HCT116 (cell line): ENCODE data around the gene RASGRF2. TPM values are rescaled to one million over a fixed set of nuclear protein-coding genes. Genes with fewer than 3 reads are reported as not detected.
A peak's percentile ranks its signal among the peaks of the same experiment; 100 is the strongest.

ENCODE experiments used
- ATAC-seq: fragments of 200-7000 bp; cut with Tn5 transposase; 2 replicates; pipeline ENCODE4 v1.9.1; 2020; ENCODE audit warnings: mild to moderate bottlenecking, moderate library complexity
- BruUV-seq: library from RNA; stranded (reverse); fragments of 400-500 nt; replicated peaks from 2 replicates; lab custom pipeline; 2021; lab: Mats Ljungman, UMichigan
- CTCF ChIA-PET: fragments of 300-600 bp; sonication (Branson Sonifier 250); formaldehyde crosslinking; loops from one replicate; lab custom pipeline; 2021; ENCODE audit warnings: antibody characterized with exemption; lab: Charles Lee
- POLR2A ChIA-PET: fragments of 300-600, 350-600 bp; sonication (Branson Sonifier 250); formaldehyde crosslinking; loops from one replicate; lab custom pipeline; 2021; ENCODE audit warnings: antibody characterized with exemption; lab: Charles Lee
- RAD21 ChIA-PET, 2 experiments: fragments of 300-600 bp; sonication (Branson Sonifier 250); formaldehyde crosslinking; loops; one replicate each; lab custom pipeline; 2023; ENCODE audit warnings: low total read pairs in 2 of 2; ENCODE audit not compliant: uncharacterized antibody in 2 of 2, unreplicated experiment in 2 of 2, low non-redundant PET in 1 of 2; lab: Charles Lee
- DNase-seq: peaks from one replicate; pipeline ENCODE4 v3.0.0-alpha.2; 2010; ENCODE audit warnings: low read depth, low spot score
- H2AFZ ChIP-seq: fragments of 200-600 bp; shearing (Covaris generic), sonication (generic); 2 replicates; pipeline ENCODE4 v1.6.1; 2017; ENCODE audit warnings: low read depth, mixed run types, mixed read lengths, antibody characterized with exemption, low read length; ENCODE audit not compliant: poor library complexity, severe bottlenecking
- H3K27ac ChIP-seq: 2 replicates; pipeline ENCODE4 v1.5.1; 2012; ENCODE audit warnings: low read depth, low read length
- H3K27me3 ChIP-seq: fragments of 200-600 bp; sonication (generic); 2 replicates; pipeline ENCODE4 v1.6.1; 2016; ENCODE audit warnings: mixed run types, low read length, mixed read lengths; ENCODE audit not compliant: insufficient read depth
- H3K36me3 ChIP-seq, 2 experiments: fragments of 200-500 bp in 1 of 2; fragments of 200-600 bp in 1 of 2; sonication (Bioruptor generic) in 1 of 2; sonication (generic) in 1 of 2; 2 replicates each; pipeline versions ENCODE4 v1.5.1 to v1.6.1; 2014 to 2016; ENCODE audit warnings: low read length in 2 of 2, inconsistent platforms in 1 of 2, mixed read lengths in 1 of 2, mixed run types in 1 of 2; ENCODE audit not compliant: insufficient read depth in 2 of 2, control insufficient read depth in 1 of 2
- H3K4me1 ChIP-seq, 2 experiments: fragments of 200-600 bp in 1 of 2; sonication (generic) in 1 of 2; 2 replicates each; pipeline versions ENCODE4 v1.5.1 to v1.6.1; 2012 to 2017; ENCODE audit warnings: low read length in 2 of 2, inconsistent platforms in 1 of 2, mild to moderate bottlenecking in 1 of 2, mixed read lengths in 1 of 2, mixed run types in 1 of 2, moderate library complexity in 1 of 2; ENCODE audit not compliant: insufficient read depth in 2 of 2, control insufficient read depth in 1 of 2
- H3K4me2 ChIP-seq: fragments of 200-600 bp; sonication (generic); 2 replicates; pipeline ENCODE4 v1.6.1; 2017; ENCODE audit warnings: mixed run types, low read length, mixed read lengths
- H3K4me3 ChIP-seq, 2 experiments: fragments of 200-600 bp in 1 of 2; sonication (generic) in 1 of 2; replicated peaks in 1 of 2; 2 replicates each; pipeline ENCODE4 v1.5.1; 2011 to 2016; ENCODE audit warnings: low read length in 2 of 2, control low read depth in 1 of 2, low read depth in 1 of 2, mild to moderate bottlenecking in 1 of 2, mixed read lengths in 1 of 2, mixed run types in 1 of 2
- H3K79me2 ChIP-seq: fragments of 200-600 bp; sonication (generic); 2 replicates; pipeline ENCODE4 v1.6.1; 2017; ENCODE audit warnings: mild to moderate bottlenecking, mixed run types, low read length, moderate library complexity, mixed read lengths; ENCODE audit not compliant: insufficient read depth
- H3K9ac ChIP-seq: fragments of 200-600 bp; sonication (generic); 2 replicates; pipeline ENCODE4 v1.6.1; 2016; ENCODE audit warnings: low read length, mixed read lengths
- H3K9me2 ChIP-seq: fragments of 200-600 bp; sonication (generic), shearing (Covaris generic); 2 replicates; pipeline ENCODE4 v1.6.1; 2017; ENCODE audit warnings: mixed run types, mild to moderate bottlenecking, moderate library complexity; ENCODE audit not compliant: insufficient read depth
- H3K9me3 ChIP-seq, 2 experiments: fragments of 200-500 bp in 1 of 2; fragments of 200-600 bp in 1 of 2; sonication (Bioruptor generic) in 1 of 2; sonication (generic) in 1 of 2; 2 replicates each; pipeline ENCODE4 v1.6.1; 2014 to 2017; ENCODE audit warnings: low read length in 2 of 2, mixed read lengths in 2 of 2, inconsistent platforms in 1 of 2, low read depth in 1 of 2, mild to moderate bottlenecking in 1 of 2, mixed run types in 1 of 2, moderate library complexity in 1 of 2; ENCODE audit not compliant: control insufficient read depth in 1 of 2, insufficient read depth in 1 of 2
- H4K20me1 ChIP-seq: fragments of 200-600 bp; sonication (generic), shearing (Covaris generic); 2 replicates; pipeline ENCODE4 v1.6.1; 2017; ENCODE audit warnings: mixed run types, mild to moderate bottlenecking, moderate library complexity; ENCODE audit not compliant: insufficient read depth
- CBX3 ChIP-seq: IDR thresholded peaks from 2 replicates; pipeline ENCODE4 v1.6.1; 2012; ENCODE audit warnings: low read depth
- CEBPB ChIP-seq: IDR thresholded peaks from 2 replicates; pipeline ENCODE4 v1.6.1; 2012; ENCODE audit warnings: low read depth
- EGR1 ChIP-seq: IDR thresholded peaks from 2 replicates; pipeline ENCODE4 v1.6.1; 2012; ENCODE audit warnings: low read depth
- ELF1 ChIP-seq: IDR thresholded peaks from 2 replicates; pipeline ENCODE4 v1.6.1; 2012; ENCODE audit warnings: low read depth, borderline replicate concordance
- EZH2 ChIP-seq: fragments of 200-600 bp; sonication (generic); IDR thresholded peaks from 2 replicates; pipeline ENCODE4 v1.6.1; 2017; ENCODE audit warnings: antibody characterized with exemption, mixed run types
- EZH2phosphoT487 ChIP-seq: fragments of 200-600 bp; IDR thresholded peaks from 2 replicates; pipeline ENCODE4 v1.6.1; 2018; ENCODE audit warnings: antibody characterized with exemption, borderline replicate concordance
- FOSL1 ChIP-seq: IDR thresholded peaks from 2 replicates; pipeline ENCODE4 v1.6.1; 2012; ENCODE audit warnings: low read depth
- JUND ChIP-seq: IDR thresholded peaks from 2 replicates; pipeline ENCODE4 v1.6.1; 2012
- POLR2A ChIP-seq: IDR thresholded peaks from 2 replicates; pipeline ENCODE4 v1.7.0; 2011; ENCODE audit warnings: borderline replicate concordance; ENCODE audit not compliant: insufficient read depth, insufficient read length; ENCODE audit errors: extremely low read depth
- SIN3A ChIP-seq: IDR thresholded peaks from 2 replicates; pipeline ENCODE4 v1.6.1; 2012; ENCODE audit warnings: low read depth
- SP1 ChIP-seq: IDR thresholded peaks from 2 replicates; pipeline ENCODE4 v1.6.1; 2012; ENCODE audit warnings: low read depth
- SRF ChIP-seq: IDR thresholded peaks from 2 replicates; pipeline ENCODE4 v1.6.1; 2012; ENCODE audit warnings: low read depth
- TCF7L2 ChIP-seq: IDR thresholded peaks from 2 replicates; pipeline ENCODE4 v1.7.0; 2011; ENCODE audit warnings: borderline replicate concordance, inconsistent platforms; ENCODE audit not compliant: insufficient read depth, insufficient read length; ENCODE audit errors: extremely low read depth
- YY1 ChIP-seq: IDR thresholded peaks from 2 replicates; pipeline ENCODE4 v1.6.1; 2011; ENCODE audit warnings: low read length, low read depth, moderate library complexity, mild to moderate bottlenecking; ENCODE audit not compliant: insufficient replicate concordance; ENCODE audit errors: extremely low read depth
- ZFX ChIP-seq: fragments of 450-650 bp; IDR thresholded peaks from 2 replicates; pipeline ENCODE4 v1.6.1; 2017
- ZNF274 ChIP-seq: fragments of 200-500 bp; sonication (Bioruptor generic); IDR thresholded peaks from 2 replicates; pipeline ENCODE4 v1.6.1; 2014; ENCODE audit warnings: mild to moderate bottlenecking, low read depth, low read length, inconsistent platforms
- intact Hi-C: fragments of 100-400 bp; cut with micrococcal nuclease; formaldehyde crosslinking; loops from 2 replicates; pipeline ENCODE4 v1.10.0; 2022
- total RNA-seq: library from RNA; stranded (reverse); gene quantifications from one replicate; pipeline ENCODE4 v1.2.1, GENCODE V29; 2021; ENCODE audit not compliant: unreplicated experiment
- TF ChIP-seq, protein P1 (sequence below): IDR thresholded peaks from 2 replicates; pipeline ENCODE4 v1.6.1; 2012; ENCODE audit warnings: low read depth
- TF ChIP-seq, protein P2 (sequence below): IDR thresholded peaks from 2 replicates; pipeline ENCODE4 v1.6.1; 2012
- TF ChIP-seq, protein P3 (sequence below), 3 experiments: fragments of 200-600 bp in 1 of 3; sonication (generic) in 1 of 3; IDR thresholded peaks in 2 of 3; conservative IDR thresholded peaks in 1 of 3; 2 replicates each; pipeline ENCODE4 v1.5.1; 2012 to 2017; ENCODE audit warnings: low read depth in 2 of 3, low read length in 2 of 3, antibody characterized with exemption in 1 of 3, borderline replicate concordance in 1 of 3, control low read depth in 1 of 3, mild to moderate bottlenecking in 1 of 3, mixed read lengths in 1 of 3, mixed run types in 1 of 3, moderate library complexity in 1 of 3; ENCODE audit not compliant: insufficient read depth in 1 of 3
- TF ChIP-seq, protein P4 (sequence below): IDR thresholded peaks from 2 replicates; pipeline ENCODE4 v1.6.1; 2011; ENCODE audit warnings: mild to moderate bottlenecking, low read length, moderate library complexity; ENCODE audit not compliant: insufficient replicate concordance; ENCODE audit errors: extremely low read depth

The RASGRF2 gene
- total RNA-seq, 1 experiment from 2014 or later = 0.05 TPM

GRCh38 chr5:81194633-81195334 lies 234.6 kb downstream of the RASGRF2 start:
- peak; percentile 99 for ATAC-seq
- Histone ChIP-seq H3K9ac (no peak overlapping the region), H3K4me1 (peaks cover 0 to 6% of the 10 kb centered on the region in 2 experiments; a peak in 1 of 4 replicates), H3K27ac (no peak overlapping the region), H2AFZ (peak overlapping the region; percentile 62), H3K79me2 (no peaks in the 10 kb centered on the region), H3K36me3 (no peaks in the 10 kb centered on the region), H3K4me2 (peak overlapping the region; percentile 22; the same call in 1 of the 2 replicates), H3K27me3 (no peaks in the 10 kb centered on the region), H4K20me1 (no peaks in the 10 kb centered on the region), H3K9me3 (no peaks in the 10 kb centered on the region), H3K9me2 (no peaks in the 10 kb centered on the region), H3K4me3 (no peak overlapping the region)
- POLR2A ChIA-PET = no interaction called here
- DNase-seq = peak; percentile 68
- BruUV-seq = no TSS peak
- CTCF ChIA-PET = interaction anchor here (0.5 to 1.7 kb wide), 5 partner anchors 9 to 916 kb away, joined by 3 to 8 read pairs (median 3); no protein-coding TSS in a partner anchor
- intact Hi-C loops = loop anchor here (1.0 to 2.0 kb wide), 2 partner anchors 482 to 508 kb away; no protein-coding TSS in a partner anchor
- RAD21 ChIA-PET = interaction anchor here in 1 of 2 experiments (0.6 to 0.7 kb wide), 2 partner anchors 420 to 1064 kb away, joined by 3 to 4 read pairs; no protein-coding TSS in a partner anchor
- TF ChIP-seq FOSL1 = no peak
- TF ChIP-seq CEBPB = no peak
- peak; percentile 37 for TF ChIP-seq YY1
- TF ChIP-seq SP1 = no peak
- no peak for TF ChIP-seq ZFX
- no peak for TF ChIP-seq TCF7L2
- no peak for TF ChIP-seq ELF1
- TF ChIP-seq, protein P1, sequence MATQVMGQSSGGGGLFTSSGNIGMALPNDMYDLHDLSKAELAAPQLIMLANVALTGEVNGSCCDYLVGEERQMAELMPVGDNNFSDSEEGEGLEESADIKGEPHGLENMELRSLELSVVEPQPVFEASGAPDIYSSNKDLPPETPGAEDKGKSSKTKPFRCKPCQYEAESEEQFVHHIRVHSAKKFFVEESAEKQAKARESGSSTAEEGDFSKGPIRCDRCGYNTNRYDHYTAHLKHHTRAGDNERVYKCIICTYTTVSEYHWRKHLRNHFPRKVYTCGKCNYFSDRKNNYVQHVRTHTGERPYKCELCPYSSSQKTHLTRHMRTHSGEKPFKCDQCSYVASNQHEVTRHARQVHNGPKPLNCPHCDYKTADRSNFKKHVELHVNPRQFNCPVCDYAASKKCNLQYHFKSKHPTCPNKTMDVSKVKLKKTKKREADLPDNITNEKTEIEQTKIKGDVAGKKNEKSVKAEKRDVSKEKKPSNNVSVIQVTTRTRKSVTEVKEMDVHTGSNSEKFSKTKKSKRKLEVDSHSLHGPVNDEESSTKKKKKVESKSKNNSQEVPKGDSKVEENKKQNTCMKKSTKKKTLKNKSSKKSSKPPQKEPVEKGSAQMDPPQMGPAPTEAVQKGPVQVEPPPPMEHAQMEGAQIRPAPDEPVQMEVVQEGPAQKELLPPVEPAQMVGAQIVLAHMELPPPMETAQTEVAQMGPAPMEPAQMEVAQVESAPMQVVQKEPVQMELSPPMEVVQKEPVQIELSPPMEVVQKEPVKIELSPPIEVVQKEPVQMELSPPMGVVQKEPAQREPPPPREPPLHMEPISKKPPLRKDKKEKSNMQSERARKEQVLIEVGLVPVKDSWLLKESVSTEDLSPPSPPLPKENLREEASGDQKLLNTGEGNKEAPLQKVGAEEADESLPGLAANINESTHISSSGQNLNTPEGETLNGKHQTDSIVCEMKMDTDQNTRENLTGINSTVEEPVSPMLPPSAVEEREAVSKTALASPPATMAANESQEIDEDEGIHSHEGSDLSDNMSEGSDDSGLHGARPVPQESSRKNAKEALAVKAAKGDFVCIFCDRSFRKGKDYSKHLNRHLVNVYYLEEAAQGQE = no peak
- TF ChIP-seq EGR1 = no peak
- no peak for TF ChIP-seq SRF
- TF ChIP-seq CBX3 = peak; percentile 56; the same call in 1 of the 2 replicates
- no peak for TF ChIP-seq SIN3A
- no peak for TF ChIP-seq JUND
- TF ChIP-seq ZNF274 = no peak
- TF ChIP-seq EZH2phosphoT487 = no peak
- TF ChIP-seq, protein P2, sequence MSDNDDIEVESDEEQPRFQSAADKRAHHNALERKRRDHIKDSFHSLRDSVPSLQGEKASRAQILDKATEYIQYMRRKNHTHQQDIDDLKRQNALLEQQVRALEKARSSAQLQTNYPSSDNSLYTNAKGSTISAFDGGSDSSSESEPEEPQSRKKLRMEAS = peak; percentile 94
- TF ChIP-seq, protein P3, sequence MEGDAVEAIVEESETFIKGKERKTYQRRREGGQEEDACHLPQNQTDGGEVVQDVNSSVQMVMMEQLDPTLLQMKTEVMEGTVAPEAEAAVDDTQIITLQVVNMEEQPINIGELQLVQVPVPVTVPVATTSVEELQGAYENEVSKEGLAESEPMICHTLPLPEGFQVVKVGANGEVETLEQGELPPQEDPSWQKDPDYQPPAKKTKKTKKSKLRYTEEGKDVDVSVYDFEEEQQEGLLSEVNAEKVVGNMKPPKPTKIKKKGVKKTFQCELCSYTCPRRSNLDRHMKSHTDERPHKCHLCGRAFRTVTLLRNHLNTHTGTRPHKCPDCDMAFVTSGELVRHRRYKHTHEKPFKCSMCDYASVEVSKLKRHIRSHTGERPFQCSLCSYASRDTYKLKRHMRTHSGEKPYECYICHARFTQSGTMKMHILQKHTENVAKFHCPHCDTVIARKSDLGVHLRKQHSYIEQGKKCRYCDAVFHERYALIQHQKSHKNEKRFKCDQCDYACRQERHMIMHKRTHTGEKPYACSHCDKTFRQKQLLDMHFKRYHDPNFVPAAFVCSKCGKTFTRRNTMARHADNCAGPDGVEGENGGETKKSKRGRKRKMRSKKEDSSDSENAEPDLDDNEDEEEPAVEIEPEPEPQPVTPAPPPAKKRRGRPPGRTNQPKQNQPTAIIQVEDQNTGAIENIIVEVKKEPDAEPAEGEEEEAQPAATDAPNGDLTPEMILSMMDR (IDR thresholded peaks at IDR 0.05 in 2 of 3, conservative IDR thresholded peaks at IDR 0.05 in 1 of 3; ENCODE audit: borderline replicate concordance in 1 of 3, insufficient read depth in 1 of 3, low read depth in 2 of 3, low read length in 2 of 3) = peak; percentile 80 to 95 (median 94)
- no peak for TF ChIP-seq POLR2A
- no peak for TF ChIP-seq EZH2
- TF ChIP-seq, protein P4, sequence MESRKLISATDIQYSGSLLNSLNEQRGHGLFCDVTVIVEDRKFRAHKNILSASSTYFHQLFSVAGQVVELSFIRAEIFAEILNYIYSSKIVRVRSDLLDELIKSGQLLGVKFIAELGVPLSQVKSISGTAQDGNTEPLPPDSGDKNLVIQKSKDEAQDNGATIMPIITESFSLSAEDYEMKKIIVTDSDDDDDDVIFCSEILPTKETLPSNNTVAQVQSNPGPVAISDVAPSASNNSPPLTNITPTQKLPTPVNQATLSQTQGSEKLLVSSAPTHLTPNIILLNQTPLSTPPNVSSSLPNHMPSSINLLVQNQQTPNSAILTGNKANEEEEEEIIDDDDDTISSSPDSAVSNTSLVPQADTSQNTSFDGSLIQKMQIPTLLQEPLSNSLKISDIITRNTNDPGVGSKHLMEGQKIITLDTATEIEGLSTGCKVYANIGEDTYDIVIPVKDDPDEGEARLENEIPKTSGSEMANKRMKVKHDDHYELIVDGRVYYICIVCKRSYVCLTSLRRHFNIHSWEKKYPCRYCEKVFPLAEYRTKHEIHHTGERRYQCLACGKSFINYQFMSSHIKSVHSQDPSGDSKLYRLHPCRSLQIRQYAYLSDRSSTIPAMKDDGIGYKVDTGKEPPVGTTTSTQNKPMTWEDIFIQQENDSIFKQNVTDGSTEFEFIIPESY = no peak
